Upper lobe of left lung (tissue), 6 donors: Measurements from ENCODE around the gene CHIC2. TPM values are rescaled to one million over a fixed set of nuclear protein-coding genes. Genes with fewer than 3 reads are reported as not detected.

Experiments used
- ATAC-seq, 2 donors: fragments of 200-7000 bp; cut with Tn5 transposase; one replicate each; pipeline ENCODE4 v1.9.1; 2022; ENCODE audit warnings: mild to moderate bottlenecking in 2 of 2, moderate library complexity in 2 of 2; ENCODE audit not compliant: low FRiP score in 2 of 2
- DNase-seq, 2 donors: peaks; one replicate each; pipeline ENCODE4 v3.0.0-alpha.2; 2019 to 2020
- H3K27ac ChIP-seq, 4 donors: fragments of 200-600 bp; sonication (generic); one replicate each; pipeline ENCODE4 v1.5.1; 2016 to 2019
- H3K27me3 ChIP-seq, 4 donors: fragments of 200-600 bp; sonication (generic); one replicate each; pipeline ENCODE4 v1.5.1; 2017 to 2019
- H3K36me3 ChIP-seq, 4 donors: fragments of 200-600 bp; sonication (generic); one replicate each; pipeline ENCODE4 v1.5.1; 2016 to 2019
- H3K4me1 ChIP-seq, 4 donors: fragments of 200-600 bp; sonication (generic); one replicate each; pipeline ENCODE4 v1.5.1; 2018 to 2019
- H3K4me3 ChIP-seq, 4 donors: fragments of 200-600 bp; sonication (generic); one replicate each; pipeline ENCODE4 v1.5.1; 2017 to 2019; ENCODE audit warnings: mild to moderate bottlenecking in 2 of 4, moderate library complexity in 1 of 4
- H3K9me3 ChIP-seq, 4 donors: fragments of 200-600 bp; sonication (generic); one replicate each; pipeline ENCODE4 v1.5.1; 2018 to 2019
- CTCF ChIP-seq, 6 experiments: fragments of 450-650 bp in 4 of 6; fragments of 200-600 bp in 2 of 6; sonication (generic) in 2 of 6; IDR thresholded peaks; one replicate each; pipeline ENCODE4 v1.5.1; 2016 to 2019; ENCODE audit warnings: antibody characterized with exemption in 6 of 6
- EP300 ChIP-seq, 4 donors: sonication (generic); formaldehyde crosslinking; IDR thresholded peaks; one replicate each; pipeline ENCODE4 v1.5.1; 2017; ENCODE audit warnings: antibody characterized with exemption in 4 of 4, control low read depth in 2 of 4
- POLR2A ChIP-seq, 4 donors: fragments of 450-650 bp; IDR thresholded peaks; one replicate each; pipeline ENCODE4 v1.5.1; 2016 to 2017; ENCODE audit warnings: antibody characterized with exemption in 4 of 4, mild to moderate bottlenecking in 2 of 4
- POLR2AphosphoS5 ChIP-seq, 2 donors: sonication (generic); formaldehyde crosslinking; IDR thresholded peaks; one replicate each; pipeline ENCODE4 v1.5.1; 2017; ENCODE audit warnings: antibody characterized with exemption in 2 of 2
- WGBS, 2 donors: methylation state at CpG; one replicate each; pipeline ENCODE4 v1.1.5; 2017 to 2018; 5-methylcytosine and 5-hydroxymethylcytosine counted together
- total RNA-seq, 6 donors: library from RNA; depleted of rRNA in 4 of 6; stranded (reverse); fragments of >200 nt in 4 of 6; gene quantifications; one replicate each; pipeline versions ENCODE4 v1.1.0 to v1.2.1, GENCODE V29; 2016 to 2021
- donor health status: DM: no; HTN: no; CAD: no; lungs with moderate emphysema.
- donor health status: DM: no; HTN: yes; CAD: no; lungs with severe emphysema.

Gene CHIC2
- total RNA-seq, 6 donors from 2014 or later = 22.5 to 93.2 (median 37.6) TPM

DNA sequence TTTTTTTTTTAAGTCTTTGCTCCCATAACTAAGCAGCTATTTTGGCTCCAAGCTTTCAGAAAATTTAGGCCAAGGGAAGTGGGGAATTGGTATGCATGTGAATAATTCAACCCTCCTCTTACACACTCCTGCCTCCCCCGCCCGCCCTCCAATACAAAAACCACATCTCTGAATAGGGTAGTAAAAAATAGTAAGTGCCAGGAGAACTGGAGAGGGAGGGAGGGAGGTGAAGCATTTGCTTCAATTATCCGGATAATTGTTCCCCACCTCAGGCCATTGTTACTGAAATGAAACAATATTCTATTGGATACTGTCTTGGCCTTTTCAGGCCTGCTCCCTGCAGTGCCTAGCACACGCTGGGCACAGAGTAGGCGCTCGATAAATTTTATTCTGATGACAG is 30.0 kb upstream of the CHIC2 start:
- 37 to 50% methylated on average over 6 of the region's 6 CpGs for WGBS, 2 donors
- H3K27ac ChIP-seq = no peak overlapping the region
- ATAC-seq = no peak
- no peaks in the 10 kb centered on the region for H3K9me3 ChIP-seq
- peaks cover 0 to 68% (median 28%) of the 10 kb centered on the region in 4 donors for H3K27me3 ChIP-seq
- no peaks in the 10 kb centered on the region for H3K36me3 ChIP-seq
- no peak for TF ChIP-seq CTCF (IDR thresholded peaks at IDR 0.05)
- no peak for TF ChIP-seq POLR2AphosphoS5 (IDR thresholded peaks at IDR 0.05)
- no peak for TF ChIP-seq EP300 (IDR thresholded peaks at IDR 0.05)
- TF ChIP-seq POLR2A (IDR thresholded peaks at IDR 0.05) = no peak
- no peak overlapping the region for H3K4me3 ChIP-seq
- no peak for DNase-seq
- peaks cover 19 to 39% (median 28%) of the 10 kb centered on the region in 4 donors for H3K4me1 ChIP-seq

- 16 to 26% methylated on average over 37 of the region's 37 CpGs for WGBS, 2 donors
- ATAC-seq (no peak), DNase-seq (peak in 1 of 2 donors; percentile 41)
- H3K4me3 ChIP-seq = no peak overlapping the region
- no peaks in the 10 kb centered on the region for H3K36me3 ChIP-seq
- no peak for TF ChIP-seq POLR2AphosphoS5 (IDR thresholded peaks at IDR 0.05)
- no peak for TF ChIP-seq CTCF (IDR thresholded peaks at IDR 0.05)
- no peak for TF ChIP-seq POLR2A (IDR thresholded peaks at IDR 0.05)
- TF ChIP-seq EP300 (IDR thresholded peaks at IDR 0.05) = no peak
- H3K27me3 ChIP-seq = peaks cover 0 to 59% (median 27%) of the 10 kb centered on the region in 4 donors
- no peak overlapping the region for H3K27ac ChIP-seq
- H3K4me1 ChIP-seq = peaks cover 15 to 33% (median 21%) of the 10 kb centered on the region in 4 donors
- no peaks in the 10 kb centered on the region for H3K9me3 ChIP-seq
Observed at GRCh38 chr4:54093324-54094240, 29.2 kb upstream of the CHIC2 start.

GRCh38 chr4:54092405-54093323 is 28.3 kb upstream of the CHIC2 start:
- no peak for DNase-seq
- TF ChIP-seq POLR2A (IDR thresholded peaks at IDR 0.05) (no peak), CTCF (IDR thresholded peaks at IDR 0.05) (no peak)
- no peak overlapping the region for H3K27ac ChIP-seq
- 14 to 19% methylated on average over 12 to 13 of the region's 13 CpGs for WGBS, 2 donors
- no peaks in the 10 kb centered on the region for H3K36me3 ChIP-seq
- peak overlapping the region in 3 of 4 donors; percentile 36 to 53 (median 49) for H3K4me3 ChIP-seq
- peaks cover 0 to 50% (median 23%) of the 10 kb centered on the region in 4 donors for H3K27me3 ChIP-seq
- no peaks in the 10 kb centered on the region for H3K9me3 ChIP-seq
- peaks cover 15 to 33% (median 21%) of the 10 kb centered on the region in 4 donors for H3K4me1 ChIP-seq
- no peak for ATAC-seq

DNA sequence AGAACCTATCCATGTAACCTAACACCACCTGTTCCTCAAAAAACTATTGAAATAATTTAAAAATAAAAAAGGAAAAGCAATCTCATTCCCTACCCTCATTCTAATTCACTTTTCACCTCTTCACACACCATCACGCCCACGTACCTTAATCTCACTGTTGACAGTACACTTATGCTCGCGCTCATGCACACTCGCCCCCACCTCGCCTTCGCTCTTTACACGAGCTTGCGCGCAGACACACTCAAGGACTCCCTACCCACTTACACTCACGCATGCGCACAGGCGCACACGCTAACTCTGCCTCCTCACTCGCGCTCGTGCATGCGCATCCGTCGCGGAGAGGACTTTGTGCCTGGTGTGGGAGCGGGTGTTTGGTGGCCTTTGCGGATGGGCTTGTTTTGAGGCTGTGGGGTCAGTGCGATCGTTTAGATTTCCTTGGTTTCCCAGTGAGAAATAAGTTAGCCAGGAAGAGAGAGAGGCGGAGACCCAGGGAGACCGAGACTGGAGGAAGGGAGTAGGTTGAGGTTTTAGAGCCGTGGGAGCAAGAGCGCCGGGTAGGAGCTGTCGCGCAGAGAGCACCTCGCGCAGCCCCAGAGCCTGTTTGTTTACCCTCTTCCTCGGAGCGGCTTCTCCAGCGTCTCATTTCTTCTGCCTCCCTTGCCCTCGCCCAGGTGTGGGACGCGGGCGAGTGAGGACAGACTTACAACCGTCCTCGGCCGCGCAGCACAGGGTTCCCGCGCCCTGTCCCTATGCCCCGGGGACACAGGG is 27.4 kb upstream of the CHIC2 start:
- ATAC-seq (peak; percentile 70 to 96), DNase-seq (peak; percentile 69 to 86)
- peaks cover 0 to 46% (median 19%) of the 10 kb centered on the region in 4 donors for H3K27me3 ChIP-seq
- peak overlapping the region in 3 of 4 donors; percentile 36 to 53 (median 49) for H3K4me3 ChIP-seq
- no peak overlapping the region for H3K27ac ChIP-seq
- H3K9me3 ChIP-seq = no peaks in the 10 kb centered on the region
- peaks cover 15 to 33% (median 21%) of the 10 kb centered on the region in 4 donors for H3K4me1 ChIP-seq
- WGBS, 2 donors = 2 to 4% methylated on average over 41 to 48 of the region's 48 CpGs
- H3K36me3 ChIP-seq = no peaks in the 10 kb centered on the region
- no peak for TF ChIP-seq EP300 (IDR thresholded peaks at IDR 0.05)
- TF ChIP-seq CTCF (IDR thresholded peaks at IDR 0.05) = no peak
- no peak for TF ChIP-seq POLR2A (IDR thresholded peaks at IDR 0.05)
- TF ChIP-seq POLR2AphosphoS5 (IDR thresholded peaks at IDR 0.05) = no peak
